Skeletal muscle satellite cell (primary cell): ENCODE data around the gene USP35.

ENCODE experiments used
- H3K27me3 ChIP-seq: 2 replicates; pipeline ENCODE4 v1.7.0; 2013; ENCODE audit warnings: low read length; ENCODE audit not compliant: control insufficient read depth, insufficient read depth
- H3K36me3 ChIP-seq: 2 replicates; pipeline ENCODE4 v1.7.0; 2013; ENCODE audit warnings: mild to moderate bottlenecking, control low read depth, low read length; ENCODE audit not compliant: insufficient read depth
- H3K4me1 ChIP-seq: 2 replicates; pipeline ENCODE4 v1.7.0; 2013; ENCODE audit warnings: low read length; ENCODE audit not compliant: control insufficient read depth, insufficient read depth
- H3K4me2 ChIP-seq: 2 replicates; pipeline ENCODE4 v1.7.0; 2013; ENCODE audit warnings: mild to moderate bottlenecking, low read length
- H3K4me3 ChIP-seq: 2 replicates; pipeline ENCODE4 v1.7.0; 2013; ENCODE audit warnings: low read length
- H3K9ac ChIP-seq: 2 replicates; pipeline ENCODE4 v1.7.0; 2013; ENCODE audit warnings: mild to moderate bottlenecking, low read depth, low read length, moderate library complexity
- H3K9me3 ChIP-seq: replicated peaks from 2 replicates; pipeline ENCODE4 v1.7.0; 2013; ENCODE audit warnings: mild to moderate bottlenecking, control low read depth, low read length

USP35 gene

DNA sequence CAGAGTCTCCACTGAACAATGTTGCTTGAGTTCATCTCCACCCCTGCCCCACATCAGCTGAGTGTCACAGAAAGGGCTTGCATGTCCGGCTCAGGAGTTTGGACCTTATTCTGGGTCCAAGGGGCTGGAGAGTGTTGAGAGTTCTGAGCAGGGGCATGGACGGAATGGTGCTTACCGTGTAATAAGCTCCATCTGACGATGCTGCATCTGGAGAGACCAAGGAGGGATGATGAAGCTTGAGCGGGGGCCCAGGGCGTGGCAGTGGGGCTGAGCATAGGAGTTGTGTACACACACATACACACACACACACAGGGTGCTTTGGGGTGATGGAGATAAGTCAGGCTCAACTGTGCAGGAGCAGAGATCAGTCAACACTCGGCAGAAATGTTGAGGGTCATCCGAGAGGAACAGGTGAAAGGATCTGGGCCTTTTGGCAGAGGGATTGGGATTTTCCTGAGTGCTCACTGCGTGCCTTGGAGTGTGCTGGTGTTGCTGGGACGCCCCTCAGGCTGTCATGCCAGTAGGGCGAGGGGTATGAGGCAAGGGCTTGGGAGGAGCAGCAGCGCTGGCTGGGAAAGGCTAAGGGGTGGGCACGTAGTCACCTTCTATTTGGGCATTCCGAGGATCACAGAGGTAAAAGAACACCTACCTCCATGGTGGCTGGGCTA, 2.3 kb downstream of the USP35 start:
- no peak overlapping the region for H3K9ac ChIP-seq
- peaks cover 59% of the 10 kb centered on the region for H3K4me1 ChIP-seq
- H3K9me3 ChIP-seq, result no peaks in the 10 kb centered on the region
- no peaks in the 10 kb centered on the region for H3K36me3 ChIP-seq
- H3K27me3 ChIP-seq, result no peaks in the 10 kb centered on the region
- no peak overlapping the region for H3K4me3 ChIP-seq
- peak overlapping the region; percentile 90 for H3K4me2 ChIP-seq

DNA sequence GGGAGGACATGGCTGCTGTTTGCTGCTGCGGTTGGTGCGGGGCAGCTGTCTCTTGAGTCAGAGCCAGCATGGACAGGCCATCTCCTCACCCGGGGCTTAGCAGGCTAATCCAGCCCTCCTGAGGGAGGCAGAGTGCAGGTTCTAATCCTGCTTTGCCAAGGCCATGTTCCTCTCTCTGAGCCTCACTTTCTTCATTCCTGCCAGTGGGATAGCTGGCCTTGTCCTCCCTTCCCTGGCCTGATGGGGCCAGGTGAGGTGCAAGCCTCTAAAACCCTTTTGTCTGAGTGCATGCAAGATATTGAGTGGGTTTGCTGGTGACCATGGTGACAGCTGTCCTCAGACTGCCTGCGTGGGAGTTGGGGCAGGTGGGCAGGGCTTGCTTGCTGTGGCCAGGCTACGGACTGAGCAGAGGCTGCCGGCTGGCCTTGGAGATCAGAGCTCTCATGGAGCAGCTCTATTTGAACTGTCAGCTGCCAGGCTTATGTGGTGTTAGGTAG, 3.6 kb downstream of the USP35 start:
- peak overlapping the region; percentile 46 for H3K9ac ChIP-seq
- peaks cover 47% of the 10 kb centered on the region for H3K4me1 ChIP-seq
- H3K9me3 ChIP-seq, result no peaks in the 10 kb centered on the region
- H3K4me2 ChIP-seq, result peak overlapping the region; percentile 42
- peak overlapping the region; percentile 11 for H3K4me3 ChIP-seq
- no peaks in the 10 kb centered on the region for H3K27me3 ChIP-seq
- peaks cover 6% of the 10 kb centered on the region for H3K36me3 ChIP-seq

DNA sequence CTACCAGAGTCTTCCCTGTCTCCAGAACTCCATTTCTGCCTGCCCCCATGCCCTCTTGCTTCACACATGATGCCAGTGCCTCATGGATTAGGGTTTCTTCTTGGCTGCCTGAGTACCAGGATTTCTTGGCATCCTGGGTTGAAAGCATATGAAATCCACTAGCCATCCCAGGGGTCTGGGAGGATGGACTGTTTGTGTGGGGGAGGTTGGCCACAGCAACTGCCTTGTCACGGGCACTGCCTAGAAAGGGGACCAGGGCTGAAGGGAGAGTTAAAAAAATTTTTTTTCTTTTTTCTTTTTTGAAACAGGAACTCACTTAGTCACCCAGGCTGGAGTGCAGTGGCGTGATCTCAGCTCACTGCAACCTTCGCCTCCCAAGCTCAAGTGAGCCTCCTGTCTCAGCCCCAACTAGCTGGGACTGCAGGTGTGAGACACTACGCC, 4.2 kb downstream of the USP35 start:
- peak overlapping the region; percentile 46 for H3K9ac ChIP-seq
- H3K36me3 ChIP-seq, result peaks cover 10% of the 10 kb centered on the region
- H3K27me3 ChIP-seq, result no peaks in the 10 kb centered on the region
- H3K4me1 ChIP-seq, result peaks cover 43% of the 10 kb centered on the region
- H3K4me2 ChIP-seq, result peak overlapping the region; percentile 42
- H3K9me3 ChIP-seq, result no peaks in the 10 kb centered on the region
- peak overlapping the region; percentile 11 for H3K4me3 ChIP-seq

DNA sequence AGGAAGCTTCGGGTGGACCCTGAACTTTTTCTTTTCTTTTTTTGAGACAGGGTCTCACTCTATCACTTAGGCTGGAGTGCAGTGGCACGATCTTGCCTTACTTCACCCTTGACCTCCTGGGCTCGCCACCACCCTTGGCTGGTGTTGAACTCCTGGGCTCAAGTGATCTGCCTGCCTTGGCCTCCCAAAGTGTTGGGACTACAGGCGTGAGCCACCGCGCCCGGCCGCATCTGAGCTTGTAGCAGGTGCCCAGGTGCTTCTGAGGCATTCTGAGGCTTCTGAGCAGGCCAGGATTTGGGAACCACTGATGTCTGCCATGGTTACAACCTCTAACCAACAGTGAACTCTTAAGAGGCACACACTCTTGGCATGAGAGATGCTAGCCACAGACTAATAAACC, 5.1 kb downstream of the USP35 start:
- Histone ChIP-seq H3K4me1 (peaks cover 43% of the 10 kb centered on the region), H3K4me2 (no peak overlapping the region), H3K36me3 (peaks cover 18% of the 10 kb centered on the region), H3K27me3 (no peaks in the 10 kb centered on the region), H3K9me3 (no peaks in the 10 kb centered on the region), H3K4me3 (no peak overlapping the region), H3K9ac (no peak overlapping the region)

DNA sequence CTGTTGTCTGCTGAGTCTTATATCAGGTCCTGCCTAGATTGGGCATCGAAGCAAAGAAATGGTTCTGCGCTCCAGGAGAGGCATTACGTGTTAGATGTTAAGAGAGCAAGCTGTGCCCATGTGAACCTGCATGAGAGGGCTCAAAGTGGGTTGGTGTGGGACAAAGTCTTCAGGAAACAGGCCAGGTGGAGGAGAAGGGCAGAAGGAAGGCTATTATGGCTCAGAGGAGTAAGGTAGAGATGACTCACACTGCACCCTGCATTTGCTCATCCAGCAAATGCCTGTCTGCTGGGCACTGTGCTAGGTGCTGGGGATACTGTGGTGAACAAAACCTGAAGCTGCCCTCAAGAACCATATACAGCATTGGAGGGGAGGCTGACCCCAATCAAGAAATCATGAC, 5.8 kb downstream of the USP35 start:
- Histone ChIP-seq H3K36me3 (peaks cover 25% of the 10 kb centered on the region), H3K9ac (no peak overlapping the region)

DNA sequence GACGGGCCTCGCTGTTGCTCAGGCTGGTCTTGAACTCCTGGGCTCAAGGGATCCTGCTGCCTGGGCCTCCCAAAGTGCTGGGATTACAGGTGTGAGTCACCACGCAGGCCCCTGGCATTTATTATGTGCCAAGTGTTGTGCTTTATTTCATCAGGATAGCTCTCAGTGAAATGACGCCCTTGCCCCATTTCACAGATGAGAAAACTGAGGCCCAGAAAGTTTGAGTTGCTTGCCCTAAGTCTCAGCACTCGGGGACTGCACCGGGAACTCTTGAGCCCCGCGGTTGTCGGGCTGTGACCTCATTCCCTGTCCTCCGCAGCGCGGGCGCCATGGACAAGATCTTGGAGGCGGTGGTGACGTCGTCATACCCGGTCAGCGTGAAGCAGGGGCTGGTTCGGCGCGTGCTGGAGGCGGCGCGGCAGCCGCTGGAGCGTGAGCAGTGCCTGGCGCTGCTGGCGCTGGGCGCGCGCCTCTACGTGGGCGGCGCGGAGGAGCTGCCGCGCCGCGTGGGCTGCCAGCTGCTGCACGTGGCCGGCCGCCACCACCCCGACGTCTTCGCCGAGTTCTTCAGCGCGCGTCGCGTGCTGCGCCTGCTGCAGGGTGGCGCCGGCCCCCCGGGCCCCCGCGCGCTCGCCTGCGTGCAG, 7.3 kb downstream of the USP35 start:
- H3K36me3 ChIP-seq, result peaks cover 38% of the 10 kb centered on the region
- no peak overlapping the region for H3K9ac ChIP-seq

More for the DNA sequence above, 5.8 kb downstream of the USP35 start:
- no peak overlapping the region for H3K4me2 ChIP-seq
- H3K9me3 ChIP-seq, result no peaks in the 10 kb centered on the region
- H3K4me3 ChIP-seq, result no peak overlapping the region
- H3K4me1 ChIP-seq, result peaks cover 39% of the 10 kb centered on the region
- H3K27me3 ChIP-seq, result no peaks in the 10 kb centered on the region

GRCh38 chr11:78196661-78197091, 8.0 kb downstream of the USP35 start:
- Histone ChIP-seq H3K4me2 (no peak overlapping the region), H3K27me3 (no peaks in the 10 kb centered on the region), H3K9ac (no peak overlapping the region), H3K36me3 (peaks cover 38% of the 10 kb centered on the region), H3K4me1 (peaks cover 18% of the 10 kb centered on the region), H3K9me3 (no peaks in the 10 kb centered on the region), H3K4me3 (no peak overlapping the region)

More for the DNA sequence above, 7.3 kb downstream of the USP35 start:
- no peaks in the 10 kb centered on the region for H3K27me3 ChIP-seq
- no peak overlapping the region for H3K4me3 ChIP-seq
- H3K4me1 ChIP-seq, result peaks cover 24% of the 10 kb centered on the region
- no peaks in the 10 kb centered on the region for H3K9me3 ChIP-seq
- no peak overlapping the region for H3K4me2 ChIP-seq

DNA sequence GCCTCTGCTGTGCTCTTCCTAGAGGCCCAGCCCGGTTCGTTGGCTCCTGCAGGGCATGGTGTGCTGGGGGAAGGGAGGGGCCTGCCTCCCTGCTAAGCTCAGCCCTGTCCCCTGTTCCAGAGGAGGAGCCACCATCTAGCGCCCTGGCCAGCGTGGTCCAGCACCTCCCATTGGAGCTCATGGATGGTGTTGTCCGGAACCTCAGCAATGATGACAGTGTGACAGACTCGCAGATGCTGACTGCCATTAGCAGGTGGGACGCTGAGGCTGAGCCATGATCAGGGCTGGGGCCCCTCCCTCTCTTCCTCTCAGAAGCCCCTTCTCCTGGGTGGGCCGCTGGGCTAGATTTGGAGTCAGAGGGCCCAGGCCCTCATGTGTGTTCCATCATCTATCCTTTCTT, 9.1 kb downstream of the USP35 start:
- H3K4me3 ChIP-seq, result no peak overlapping the region
- no peak overlapping the region for H3K4me2 ChIP-seq
- peaks cover 8% of the 10 kb centered on the region for H3K4me1 ChIP-seq
- no peaks in the 10 kb centered on the region for H3K9me3 ChIP-seq
- no peaks in the 10 kb centered on the region for H3K27me3 ChIP-seq
- peaks cover 40% of the 10 kb centered on the region for H3K36me3 ChIP-seq
- no peak overlapping the region for H3K9ac ChIP-seq

DNA sequence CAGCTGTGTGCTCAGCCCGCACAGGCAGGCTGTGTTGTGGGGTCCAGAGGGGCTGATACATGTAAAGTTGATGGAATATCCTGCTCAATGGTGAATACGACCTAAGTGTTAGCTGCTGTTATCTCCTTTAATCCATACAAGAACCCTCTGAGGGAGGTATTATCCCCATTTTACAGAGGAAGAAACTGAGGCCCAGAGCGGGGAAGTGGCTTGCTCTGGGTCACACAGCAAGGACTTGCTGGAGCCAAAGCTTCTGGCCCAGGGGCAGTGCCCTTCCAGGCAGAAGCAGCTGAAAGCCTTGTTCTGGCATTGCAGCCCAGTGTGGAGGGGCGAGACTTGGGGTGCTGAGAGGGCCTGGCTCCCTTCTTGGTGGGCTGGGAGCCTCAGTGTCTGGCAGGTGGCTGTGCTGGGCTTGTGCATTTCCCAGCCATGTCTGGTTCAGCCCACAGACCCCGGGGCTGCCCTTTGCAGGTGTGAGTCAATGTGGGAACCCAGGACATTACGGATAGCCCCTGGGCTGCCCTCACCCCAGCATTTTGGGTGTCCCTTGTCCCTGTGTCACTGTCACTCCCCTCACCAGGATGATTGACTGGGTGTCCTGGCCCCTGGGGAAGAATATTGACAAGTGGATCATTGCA, 10.4 kb downstream of the USP35 start:
- H3K4me1 ChIP-seq, result no peaks in the 10 kb centered on the region
- no peak overlapping the region for H3K4me2 ChIP-seq
- no peak overlapping the region for H3K9ac ChIP-seq

GRCh38 chr11:78199653-78200015, 10.9 kb downstream of the USP35 start:
- no peak overlapping the region for H3K4me2 ChIP-seq
- H3K4me3 ChIP-seq, result no peak overlapping the region
- H3K36me3 ChIP-seq, result peaks cover 45% of the 10 kb centered on the region
- H3K4me1 ChIP-seq, result no peaks in the 10 kb centered on the region
- no peaks in the 10 kb centered on the region for H3K9me3 ChIP-seq
- no peak overlapping the region for H3K9ac ChIP-seq
- no peaks in the 10 kb centered on the region for H3K27me3 ChIP-seq

More for the DNA sequence above, 10.4 kb downstream of the USP35 start:
- Histone ChIP-seq H3K4me3 (no peak overlapping the region), H3K36me3 (peaks cover 45% of the 10 kb centered on the region), H3K27me3 (no peaks in the 10 kb centered on the region), H3K9me3 (no peaks in the 10 kb centered on the region)

DNA sequence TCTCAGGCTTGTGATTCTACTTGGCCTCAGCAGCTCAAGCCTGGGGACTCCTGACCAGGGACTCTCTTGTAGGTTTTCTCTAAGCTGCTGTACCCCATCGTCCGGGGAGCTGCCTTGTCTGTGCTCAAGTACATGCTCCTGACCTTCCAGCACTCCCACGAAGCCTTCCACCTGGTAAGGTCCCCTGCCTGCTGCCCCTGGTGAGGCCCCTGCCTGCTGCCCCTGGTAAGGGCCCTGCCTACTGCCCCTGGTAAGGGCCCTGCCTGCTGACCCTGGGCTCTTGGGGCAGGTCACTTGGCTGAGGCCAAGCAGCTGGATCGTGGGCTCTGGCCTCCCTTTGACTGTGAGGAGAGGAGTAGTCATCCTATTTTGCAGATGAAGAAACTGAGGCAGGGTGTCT, 11.3 kb downstream of the USP35 start:
- Histone ChIP-seq H3K36me3 (peaks cover 45% of the 10 kb centered on the region), H3K27me3 (no peaks in the 10 kb centered on the region), H3K9ac (no peak overlapping the region), H3K9me3 (no peaks in the 10 kb centered on the region), H3K4me1 (no peaks in the 10 kb centered on the region), H3K4me2 (no peak overlapping the region), H3K4me3 (no peak overlapping the region)
